Stimulated activated CD4-positive, alpha-beta T cell treated with anti-CD3 and anti-CD28 coated beads, Interleukin-12 subunit alpha, Interleukin-12 subunit beta, amount 100 ng/mL, for 48 hours (primary cell): ENCODE measurements around the gene SHMT2.

Source experiments
- DNase-seq, 3 donors: peaks; one replicate each; pipeline ENCODE4 v3.0.0-alpha.2; 2020; ENCODE audit warnings: low read depth in 2 of 3, low spot score in 1 of 3

The SHMT2 gene

DNA sequence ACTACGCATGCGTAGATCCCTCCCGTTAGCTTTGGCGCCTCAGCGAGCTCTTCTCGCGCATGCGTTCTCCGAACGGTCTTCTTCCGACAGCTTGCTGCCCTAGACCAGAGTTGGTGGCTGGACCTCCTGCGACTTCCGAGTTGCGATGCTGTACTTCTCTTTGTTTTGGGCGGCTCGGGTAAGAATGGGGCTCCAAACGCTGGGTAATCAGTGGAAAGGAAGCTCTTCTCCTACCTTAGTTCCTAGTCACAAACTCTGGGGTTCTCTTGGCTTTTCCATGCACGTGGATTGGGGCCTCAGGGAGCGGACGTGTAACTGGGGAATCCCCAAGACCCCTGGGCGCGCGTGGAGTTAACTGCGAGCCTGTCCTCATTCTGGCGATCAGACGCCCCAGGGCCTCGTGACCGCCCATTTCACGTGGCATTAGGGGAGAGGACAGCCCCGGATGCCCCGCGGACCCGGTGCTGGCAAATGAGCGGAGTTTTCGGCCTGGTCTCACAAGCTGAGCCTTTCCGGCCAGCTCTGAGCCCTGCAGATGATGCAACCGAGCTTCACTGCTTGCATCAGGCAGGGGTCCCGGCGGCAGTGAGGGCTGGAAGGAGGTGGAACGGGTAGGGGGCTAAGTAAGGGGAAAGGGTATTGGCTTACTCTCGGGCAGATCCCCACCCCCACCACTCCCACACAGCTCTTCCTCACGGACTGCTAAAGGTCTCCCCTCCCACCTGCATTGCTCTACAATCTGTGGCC is at the start of gene SHMT2:
Gene SHMT2 (plus strand): TSS at position 78 of the 747 bp plus-strand sequence. CDS start 68 bp downstream, at position 146.
- DNase-seq, result peak; percentile 87 to 94 (median 94)

GRCh38 chr12:57180321-57180989 is 49.1 kb upstream of the SHMT2 start:
- DNase-seq, result no peak

DNA sequence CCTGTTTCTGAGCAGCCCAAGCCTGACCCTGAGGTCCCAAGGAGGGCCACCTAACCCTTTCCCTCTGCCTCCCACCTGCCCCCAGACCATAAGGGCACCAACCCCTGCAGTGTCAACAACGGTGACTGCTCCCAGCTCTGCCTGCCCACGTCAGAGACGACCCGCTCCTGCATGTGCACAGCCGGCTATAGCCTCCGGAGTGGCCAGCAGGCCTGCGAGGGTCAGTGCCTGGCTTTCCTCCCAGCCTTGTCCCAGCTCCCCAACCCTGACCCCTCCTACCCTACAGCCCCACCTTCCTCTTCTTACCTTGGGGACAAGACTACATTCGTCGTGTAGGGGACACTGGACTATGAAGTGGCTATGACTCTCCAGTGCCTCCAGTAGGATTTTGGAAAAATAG is 48.4 kb upstream of the SHMT2 start:
- DNase-seq, result no peak

DNA sequence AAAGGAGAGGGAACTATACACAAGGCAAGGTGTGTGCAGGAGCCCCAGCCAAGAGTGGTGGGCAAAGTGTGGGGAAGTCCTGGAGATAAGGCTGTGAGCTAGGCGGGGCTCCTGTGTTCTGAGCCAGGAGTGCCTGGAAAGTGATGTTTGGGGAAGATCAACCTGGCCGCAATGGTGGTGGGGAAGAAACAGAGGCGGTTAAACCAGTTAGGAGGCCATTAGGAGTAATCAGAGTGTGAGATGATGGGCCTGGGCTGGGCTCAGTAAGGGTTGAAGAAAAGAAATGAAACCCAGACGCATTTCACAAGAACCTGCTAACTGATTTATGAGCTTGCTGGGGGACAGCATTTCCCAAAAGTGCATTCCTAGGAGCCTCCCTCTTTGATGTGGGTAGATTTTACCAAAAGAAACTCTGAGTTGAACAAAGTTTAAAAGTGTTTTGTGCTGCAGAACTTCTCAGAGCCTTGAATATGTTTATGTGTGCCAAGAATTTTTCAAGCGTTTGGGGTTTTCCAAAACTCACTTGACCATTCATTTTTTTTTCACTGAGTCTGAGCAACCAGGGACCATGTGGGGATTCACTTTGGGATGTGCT is 47.9 kb upstream of the SHMT2 start:
- no peak for DNase-seq

DNA sequence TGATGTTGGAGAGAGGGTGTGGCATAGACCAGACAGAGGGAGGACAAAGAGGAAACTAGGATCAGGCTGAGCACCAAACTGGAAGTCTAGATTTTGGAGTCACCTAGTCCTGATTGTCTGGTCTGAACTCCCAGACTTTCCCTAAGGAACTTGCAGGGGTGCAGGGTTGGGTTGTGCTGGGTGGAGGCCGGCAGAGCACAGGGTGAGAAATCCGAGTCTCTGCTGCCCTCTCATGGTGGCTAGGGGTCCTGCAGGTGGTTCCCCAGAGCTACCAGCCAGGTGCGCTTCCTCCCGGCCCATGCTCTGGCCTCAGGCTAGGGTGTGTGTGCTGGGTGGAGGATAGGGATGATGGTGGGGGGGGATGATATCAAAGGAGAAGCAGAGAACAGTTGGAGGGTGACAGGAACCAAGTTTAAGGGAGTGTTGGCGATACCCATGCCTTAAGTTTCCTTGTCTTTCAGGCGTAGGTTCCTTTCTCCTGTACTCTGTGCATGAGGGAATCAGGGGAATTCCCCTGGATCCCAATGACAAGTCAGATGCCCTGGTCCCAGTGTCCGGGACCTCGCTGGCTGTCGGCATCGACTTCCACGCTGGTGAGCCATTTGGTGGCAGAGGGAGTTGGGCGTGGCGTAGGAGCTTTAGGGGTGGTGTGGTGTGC is 46.5 kb upstream of the SHMT2 start:
- DNase-seq, result peak; percentile 65 to 93 (median 71)

GRCh38 chr12:57183939-57184725 is 45.4 kb upstream of the SHMT2 start:
- DNase-seq, result no peak

- DNase-seq, result no peak
Measured at GRCh38 chr12:57185403-57185802, 44.1 kb upstream of the SHMT2 start.

DNA sequence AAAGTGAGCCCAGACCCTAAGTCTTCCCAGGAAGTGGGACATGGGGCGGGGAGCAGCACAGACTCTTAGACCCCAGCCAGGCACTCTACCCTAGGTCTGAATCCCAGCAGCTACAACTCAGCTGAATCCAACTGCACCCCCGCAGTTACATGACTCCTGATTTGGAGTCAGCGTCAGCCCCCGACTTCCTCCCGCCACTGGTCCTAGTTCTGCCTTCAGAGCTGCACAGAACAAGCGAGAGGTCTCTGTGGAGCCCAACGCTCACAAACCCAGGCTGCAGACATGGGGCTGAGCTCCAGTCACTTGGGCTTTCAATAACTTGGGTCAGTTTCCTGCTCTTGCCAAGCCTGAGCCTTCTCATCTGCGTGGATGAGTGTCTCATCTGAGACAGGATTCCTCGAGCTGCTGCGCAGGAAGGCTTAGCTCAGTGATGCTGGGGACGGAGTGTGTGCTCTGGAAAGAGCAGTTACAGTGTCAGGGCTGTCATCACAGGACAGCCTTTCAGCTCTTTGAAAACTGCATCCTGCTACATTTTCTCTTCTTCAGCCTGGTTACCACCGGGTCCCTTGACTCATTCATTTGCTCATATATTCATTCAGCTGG is 43.5 kb upstream of the SHMT2 start:
- DNase-seq, result no peak

- DNase-seq, result no peak
Measured at GRCh38 chr12:57187222-57188089, 42.1 kb upstream of the SHMT2 start.

- no peak for DNase-seq
Measured at GRCh38 chr12:57188090-57188425, 41.5 kb upstream of the SHMT2 start.

- DNase-seq, result no peak
Measured at GRCh38 chr12:57190037-57190436, 39.5 kb upstream of the SHMT2 start.

GRCh38 chr12:57190821-57191220 is 38.7 kb upstream of the SHMT2 start:
- no peak for DNase-seq

GRCh38 chr12:57191410-57191809 is 38.1 kb upstream of the SHMT2 start:
- DNase-seq, result no peak

GRCh38 chr12:57192920-57193319 is 36.6 kb upstream of the SHMT2 start:
- DNase-seq, result no peak

GRCh38 chr12:57193706-57194245 is 35.7 kb upstream of the SHMT2 start:
- DNase-seq, result no peak

- no peak for DNase-seq
Measured at GRCh38 chr12:57194253-57194652, 35.3 kb upstream of the SHMT2 start.

DNA sequence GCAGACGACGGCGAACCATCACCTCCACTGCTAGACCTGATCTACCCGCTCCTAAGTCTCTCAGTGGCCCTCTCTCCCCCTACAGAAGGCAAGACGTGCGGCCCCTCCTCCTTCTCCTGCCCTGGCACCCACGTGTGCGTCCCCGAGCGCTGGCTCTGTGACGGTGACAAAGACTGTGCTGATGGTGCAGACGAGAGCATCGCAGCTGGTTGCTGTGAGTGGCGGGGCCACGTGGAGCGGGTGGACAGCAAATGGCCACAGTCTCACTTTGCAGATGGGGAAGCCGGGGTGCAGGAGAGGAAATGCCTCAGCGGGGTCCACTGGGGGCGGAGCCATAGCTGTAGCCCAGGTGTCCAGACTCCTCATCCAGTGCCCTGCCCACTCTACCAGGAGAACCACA is 34.3 kb upstream of the SHMT2 start:
- DNase-seq, result no peak

DNA sequence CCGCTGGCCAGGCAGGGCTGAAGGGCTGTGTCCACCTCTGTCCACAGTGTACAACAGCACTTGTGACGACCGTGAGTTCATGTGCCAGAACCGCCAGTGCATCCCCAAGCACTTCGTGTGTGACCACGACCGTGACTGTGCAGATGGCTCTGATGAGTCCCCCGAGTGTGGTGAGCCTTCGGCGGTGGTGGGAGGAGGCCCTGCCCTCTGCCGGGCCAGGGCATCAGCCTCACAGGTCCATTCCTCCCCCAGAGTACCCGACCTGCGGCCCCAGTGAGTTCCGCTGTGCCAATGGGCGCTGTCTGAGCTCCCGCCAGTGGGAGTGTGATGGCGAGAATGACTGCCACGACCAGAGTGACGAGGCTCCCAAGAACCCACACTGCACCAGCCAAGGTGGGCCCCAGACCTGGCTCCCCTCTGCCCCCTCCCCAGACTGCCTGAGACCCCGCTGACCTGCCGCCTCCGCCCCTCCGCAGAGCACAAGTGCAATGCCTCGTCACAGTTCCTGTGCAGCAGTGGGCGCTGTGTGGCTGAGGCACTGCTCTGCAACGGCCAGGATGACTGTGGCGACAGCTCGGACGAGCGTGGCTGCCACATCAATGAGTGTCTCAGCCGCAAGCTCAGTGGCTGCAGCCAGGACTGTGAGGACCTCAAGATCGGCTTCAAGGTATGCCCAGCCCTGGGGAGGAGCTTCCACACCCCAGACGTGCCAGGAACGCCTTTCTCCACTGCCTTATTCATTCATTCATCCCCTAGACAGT is 33.7 kb upstream of the SHMT2 start:
- no peak for DNase-seq

- no peak for DNase-seq
Measured at GRCh38 chr12:57196439-57196838, 33.1 kb upstream of the SHMT2 start.
